ENCODE measurements around the gene GARIN3. TPM values are rescaled to one million over a fixed set of nuclear protein-coding genes. Genes with fewer than 3 reads are reported as not detected.
"Not testable (repeated sequence)": the region's sequence is repeated elsewhere in the genome, so short reads cannot be mapped to it uniquely, and the experiment has no call there.

GARIN3 gene
- total RNA-seq, 2 experiments from 2014 or later, result 0.13 TPM; not detected in 1

DNA sequence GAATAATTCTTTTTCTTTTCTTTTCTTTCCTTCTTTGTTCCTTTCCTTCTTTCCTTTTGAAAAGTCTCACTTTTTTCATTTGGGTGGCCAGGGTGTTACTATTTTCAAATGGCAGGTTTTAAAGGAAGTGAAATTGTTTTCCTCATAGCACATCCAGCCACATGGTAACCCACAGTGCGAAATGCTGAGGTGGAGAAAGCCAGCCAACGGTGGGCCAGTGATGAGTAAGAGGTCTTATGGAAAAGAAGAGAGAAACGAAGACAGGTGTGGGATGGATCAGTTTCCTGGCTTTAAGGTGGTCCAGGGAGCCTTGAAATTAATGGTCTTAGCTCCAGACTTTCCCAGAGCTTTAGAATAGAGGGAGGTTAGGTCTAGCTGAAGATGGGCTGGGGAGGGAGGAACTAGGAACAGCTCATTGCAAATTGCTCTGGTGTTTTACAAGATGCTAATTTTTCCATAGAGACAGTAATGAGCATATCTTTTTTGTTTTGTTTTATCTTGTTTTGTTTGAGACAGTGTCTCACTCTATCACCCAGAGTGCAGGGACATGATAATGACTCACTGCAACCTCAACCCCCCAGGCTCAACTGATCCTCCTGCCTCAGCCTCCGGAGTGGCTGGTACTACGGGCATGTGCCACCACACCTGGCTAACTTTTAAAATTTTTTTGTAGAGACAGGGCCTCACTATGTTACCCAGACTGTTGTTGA lies 32.4 kb upstream of the GARIN3 start:
- peaks cover 86% of the 10 kb centered on the region for H3K36me3 Mint-ChIP-seq (ENCODE audit: low read depth)

DNA sequence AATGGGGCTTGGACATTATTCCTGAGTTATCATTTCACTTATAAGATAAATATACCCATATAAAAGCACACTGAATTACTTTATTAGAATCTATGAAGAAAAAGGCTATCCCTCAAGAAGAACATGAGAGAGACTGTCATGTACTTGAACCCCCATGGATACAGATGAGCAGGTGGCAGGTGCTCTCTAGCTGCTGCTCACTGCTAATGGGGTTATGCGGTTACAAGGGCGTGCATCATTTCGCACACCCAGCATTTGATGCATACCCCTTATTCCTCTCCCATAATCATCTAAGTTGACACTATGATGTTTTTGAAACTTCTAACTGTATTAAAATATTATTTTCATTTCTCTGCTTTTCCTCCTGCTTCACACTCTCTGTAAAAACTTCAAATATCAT lies 31.0 kb upstream of the GARIN3 start:
- Mint-ChIP-seq H3K36me3 (ENCODE audit: low read depth) (peaks cover 87% of the 10 kb centered on the region), H3K9me3 (no peaks in the 10 kb centered on the region), H3K27me3 (no peaks in the 10 kb centered on the region), H3K4me3 (no peak overlapping the region), H3K27ac (peak overlapping the region; percentile 89), H3K4me1 (peaks cover 94% of the 10 kb centered on the region)
- POLR2A ChIA-PET, result interaction anchor here (0.6 to 14.6 kb wide), 11 partner anchors 8 to 66 kb away, joined by 3 to 284 read pairs (median 10); partner anchors contain the start of gene ITK
- no peak for DNase-seq
- CTCF ChIA-PET, result interaction anchor here (1.1 to 1.8 kb wide), 3 partner anchors 20 to 29 kb away, joined by 3 to 5 read pairs (median 3); no protein-coding TSS in a partner anchor

More for the DNA sequence above, 32.4 kb upstream of the GARIN3 start:
- POLR2A ChIA-PET, result interaction anchor here (0.9 to 14.6 kb wide), 10 partner anchors 10 to 73 kb away, joined by 3 to 284 read pairs (median 6); partner anchors contain the start of genes ITK and MED7
- CTCF ChIA-PET, result interaction anchor here (1.1 to 2.0 kb wide), 2 partner anchors 49 to 111 kb away, joined by 3 to 9 read pairs; no protein-coding TSS in a partner anchor
- peak; percentile 58 for DNase-seq
- H3K9me3 Mint-ChIP-seq, result no peaks in the 10 kb centered on the region
- peak overlapping the region; percentile 55 for H3K4me3 Mint-ChIP-seq
- H3K27me3 Mint-ChIP-seq, result no peaks in the 10 kb centered on the region
- peaks cover 94% of the 10 kb centered on the region for H3K4me1 Mint-ChIP-seq
- H3K27ac Mint-ChIP-seq, result peak overlapping the region; percentile 89

DNA sequence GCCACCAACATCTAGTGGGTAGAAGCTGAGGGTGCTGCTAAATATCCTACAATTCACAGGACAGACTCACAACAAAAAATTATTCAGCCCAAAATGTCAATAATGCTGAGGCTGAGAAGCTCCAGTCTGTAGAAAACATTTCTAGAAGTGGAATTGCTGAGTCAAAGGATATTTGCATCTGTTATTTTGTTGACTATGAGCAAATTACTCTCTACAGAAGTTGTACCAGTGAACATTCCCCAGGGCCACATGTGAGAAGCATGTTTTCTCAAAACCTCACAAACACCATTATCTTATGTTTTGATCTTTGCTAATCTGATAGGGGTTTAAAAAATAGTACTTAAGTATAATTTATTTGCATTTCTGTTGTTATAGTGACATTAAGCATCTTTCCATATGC lies 30.0 kb upstream of the GARIN3 start:
- peaks cover 94% of the 10 kb centered on the region for H3K4me1 Mint-ChIP-seq
- H3K4me3 Mint-ChIP-seq, result no peak overlapping the region
- no peaks in the 10 kb centered on the region for H3K27me3 Mint-ChIP-seq
- ChIA-PET CTCF (interaction anchor here (1.0 to 1.8 kb wide), 7 partner anchors 9 to 57 kb away, joined by 3 to 5 read pairs (median 3); no protein-coding TSS in a partner anchor), POLR2A (interaction anchor here (0.8 to 14.6 kb wide), 10 partner anchors 8 to 194 kb away, joined by 3 to 284 read pairs (median 10); partner anchors contain the start of gene ITK)
- no peak for DNase-seq
- H3K27ac Mint-ChIP-seq, result peak overlapping the region; percentile 52
- H3K9me3 Mint-ChIP-seq, result no peaks in the 10 kb centered on the region
- H3K36me3 Mint-ChIP-seq (ENCODE audit: low read depth), result peaks cover 85% of the 10 kb centered on the region

DNA sequence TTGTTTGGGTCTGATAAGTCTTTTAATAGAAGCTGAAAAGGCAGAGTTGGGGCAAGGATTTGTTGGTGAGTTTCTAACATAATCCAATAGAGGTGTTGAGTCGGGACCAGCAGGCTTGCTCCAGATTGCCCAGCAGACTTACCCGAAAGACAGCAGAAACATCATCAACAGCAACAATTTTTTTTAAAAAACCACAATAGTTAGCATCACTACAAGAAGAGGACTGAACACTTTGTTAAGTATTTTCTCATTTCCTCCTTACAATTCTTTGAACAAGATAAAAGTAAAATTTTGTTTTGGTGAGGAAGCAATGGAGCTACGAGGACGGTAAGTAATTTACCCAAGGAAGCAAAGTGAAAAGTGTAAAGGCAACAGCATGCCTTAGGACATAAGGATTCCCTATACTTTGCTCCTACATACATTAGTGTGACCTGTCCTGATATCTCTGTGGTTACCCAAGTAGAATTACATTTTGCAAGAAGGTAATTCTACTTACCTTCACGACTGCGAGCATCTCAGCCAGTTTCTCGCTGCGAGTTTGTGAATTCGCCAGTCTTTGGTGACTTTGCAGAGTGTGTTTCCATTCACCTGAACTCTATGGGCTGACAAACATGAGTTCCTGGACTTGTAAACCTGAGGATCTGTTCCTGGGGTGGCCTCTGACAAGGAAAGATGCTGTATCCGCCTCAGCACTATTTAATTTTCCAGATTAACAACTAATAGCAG lies 27.8 kb upstream of the GARIN3 start:
- Mint-ChIP-seq H3K4me1 (peaks cover 92% of the 10 kb centered on the region), H3K36me3 (ENCODE audit: low read depth) (peaks cover 83% of the 10 kb centered on the region), H3K27me3 (no peaks in the 10 kb centered on the region), H3K27ac (peak overlapping the region; percentile 88), H3K4me3 (peak overlapping the region; percentile 69), H3K9me3 (no peaks in the 10 kb centered on the region)
- ChIA-PET CTCF (interaction anchor here (0.9 to 1.6 kb wide), 5 partner anchors 9 to 45 kb away, joined by 3 to 7 read pairs (median 4); no protein-coding TSS in a partner anchor), POLR2A (interaction anchor here (0.7 to 20.6 kb wide), 14 partner anchors 12 to 553 kb away, joined by 3 to 301 read pairs (median 9); partner anchors contain the start of genes GARIN3, ITK and MED7)
- no peak for DNase-seq

DNA sequence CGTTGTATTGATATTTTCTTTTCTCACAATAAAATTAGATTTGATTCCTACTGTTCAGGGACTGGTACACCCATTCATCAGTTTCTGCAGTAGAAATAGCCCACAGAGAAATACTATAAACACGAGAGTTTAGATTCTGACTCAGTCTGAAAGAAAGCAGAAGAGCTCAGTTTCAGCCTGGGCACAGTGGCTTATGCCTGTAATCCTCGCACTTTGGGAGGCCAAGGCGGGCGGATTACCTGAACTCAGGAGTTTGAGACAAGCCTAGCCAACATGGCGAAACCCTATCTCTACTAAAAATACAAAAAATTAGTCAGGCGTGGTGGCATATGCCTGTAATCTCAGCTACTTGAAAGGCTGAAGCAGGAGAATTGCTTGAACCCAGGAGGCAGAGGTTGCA lies 23.2 kb upstream of the GARIN3 start:
- peaks cover 83% of the 10 kb centered on the region for H3K4me1 Mint-ChIP-seq

DNA sequence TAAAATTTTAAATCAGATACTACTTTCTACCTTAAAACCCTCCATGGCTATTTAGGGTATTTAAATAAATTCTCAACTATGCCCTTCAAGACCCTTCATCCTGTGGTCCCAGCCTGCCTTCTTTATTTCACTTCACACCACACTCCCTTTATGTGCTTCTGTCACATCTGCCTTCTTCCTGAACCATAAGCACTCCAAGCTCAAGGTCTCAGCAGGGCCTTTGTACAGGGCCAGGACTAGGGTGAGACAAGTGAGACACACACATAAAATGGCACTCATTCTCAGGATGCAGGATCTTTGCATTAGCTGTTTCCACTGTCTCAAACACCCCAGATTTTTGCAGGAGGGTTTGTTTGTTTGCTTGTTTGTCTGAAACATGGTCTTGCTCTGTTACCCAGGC lies 22.2 kb upstream of the GARIN3 start:
- Mint-ChIP-seq H3K9me3 (no peaks in the 10 kb centered on the region), H3K4me1 (peaks cover 76% of the 10 kb centered on the region), H3K27ac (peak overlapping the region; percentile 85), H3K36me3 (ENCODE audit: low read depth) (peaks cover 90% of the 10 kb centered on the region), H3K27me3 (no peaks in the 10 kb centered on the region), H3K4me3 (peak overlapping the region; percentile 70)
- ChIA-PET CTCF (interaction anchor here (1.8 to 4.7 kb wide), 3 partner anchors 26 to 85 kb away, joined by 5 to 27 read pairs (median 6); no protein-coding TSS in a partner anchor), POLR2A (interaction anchor here (0.5 to 20.6 kb wide), 16 partner anchors 8 to 119 kb away, joined by 3 to 301 read pairs (median 20); partner anchors contain the start of genes CYFIP2, GARIN3, ITK and MED7)
- DNase-seq, result no peak

More for the DNA sequence above, 23.2 kb upstream of the GARIN3 start:
- H3K9me3 Mint-ChIP-seq, result no peaks in the 10 kb centered on the region
- DNase-seq, result no peak
- H3K27me3 Mint-ChIP-seq, result no peaks in the 10 kb centered on the region
- peak overlapping the region; percentile 70 for H3K4me3 Mint-ChIP-seq
- H3K27ac Mint-ChIP-seq, result peak overlapping the region; percentile 85
- peaks cover 90% of the 10 kb centered on the region for H3K36me3 Mint-ChIP-seq (ENCODE audit: low read depth)
- CTCF ChIA-PET, result interaction anchor here (1.1 to 4.7 kb wide), 8 partner anchors 21 to 84 kb away, joined by 3 to 27 read pairs (median 6); partner anchors contain the start of gene MED7
- POLR2A ChIA-PET, result interaction anchor here (1.5 to 20.6 kb wide), 14 partner anchors 7 to 118 kb away, joined by 5 to 301 read pairs (median 23); partner anchors contain the start of genes CYFIP2, GARIN3 and ITK

DNA sequence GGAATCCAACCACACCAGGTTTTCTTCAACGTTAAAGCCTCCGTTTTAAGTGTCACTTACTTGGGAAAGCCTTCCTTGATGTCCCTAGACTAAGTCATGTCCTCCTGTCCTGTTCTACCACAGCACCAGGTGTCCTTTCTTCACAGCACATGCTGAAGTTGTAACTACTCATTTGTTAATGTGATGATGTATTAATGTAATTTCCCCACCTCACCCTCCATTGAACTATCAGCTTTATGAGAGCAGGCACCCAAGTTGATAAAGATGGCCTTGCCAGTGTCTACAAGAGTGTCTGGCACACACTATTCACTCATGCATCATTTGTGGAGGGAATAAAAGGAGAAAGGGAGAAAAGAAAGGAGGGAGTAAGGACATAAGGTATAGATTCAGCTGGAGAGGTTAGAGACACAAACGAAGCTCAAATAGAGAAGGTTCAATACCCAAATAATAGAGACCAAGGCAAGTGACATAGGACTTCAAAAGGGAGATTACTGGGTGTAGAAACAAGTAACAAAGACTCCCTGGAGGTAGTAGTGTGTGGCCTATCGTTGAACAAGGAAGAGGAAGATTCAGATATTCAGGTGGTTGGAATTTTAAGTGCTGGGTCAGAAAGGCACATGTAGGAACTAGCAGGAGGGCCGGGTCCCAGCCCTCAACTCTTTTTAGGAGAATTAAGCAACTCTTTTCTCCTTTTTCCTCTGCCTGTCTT lies 21.1 kb upstream of the GARIN3 start:
- POLR2A ChIA-PET, result interaction anchor here (0.8 to 20.6 kb wide), 15 partner anchors 7 to 85 kb away, joined by 3 to 301 read pairs (median 11); partner anchors contain the start of genes GARIN3, ITK and MED7
- peaks cover 66% of the 10 kb centered on the region for H3K4me1 Mint-ChIP-seq

DNA sequence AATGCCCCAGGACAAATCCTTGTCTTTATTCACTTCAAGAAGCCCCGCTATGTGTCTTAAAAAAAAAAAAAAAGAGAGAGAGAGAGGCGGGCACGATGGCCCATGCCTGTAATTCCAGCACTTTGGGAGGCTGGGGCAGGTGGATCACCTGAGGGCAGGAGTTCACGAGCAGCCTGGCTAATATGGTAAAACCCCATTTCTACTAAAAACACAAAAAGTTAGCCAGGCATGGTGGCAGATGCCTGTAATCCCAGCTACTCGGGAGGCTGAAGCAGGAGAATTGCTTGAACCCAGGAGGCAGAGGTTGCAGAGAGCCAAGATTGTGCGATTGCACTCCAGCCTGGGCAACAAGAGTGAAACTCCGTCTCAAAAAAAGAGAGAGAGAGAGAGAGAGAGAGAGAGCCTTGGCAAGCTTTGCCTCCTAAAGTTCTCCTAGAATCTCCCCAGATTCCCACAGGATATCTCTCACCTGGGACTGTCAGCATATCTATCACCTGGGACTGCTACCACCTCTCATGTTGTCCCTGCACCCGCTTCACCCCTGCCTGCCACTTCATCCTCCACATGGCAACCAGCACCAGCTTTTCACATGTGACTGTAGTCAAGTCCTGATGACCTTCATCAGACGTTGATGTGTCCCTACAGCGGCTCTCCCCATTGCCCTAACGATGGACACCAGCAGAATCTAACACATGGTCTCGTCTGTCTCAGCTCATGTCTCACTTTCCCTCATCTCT lies 20.4 kb upstream of the GARIN3 start:
- no peak for DNase-seq
- peaks cover 59% of the 10 kb centered on the region for H3K4me1 Mint-ChIP-seq
- POLR2A ChIA-PET, result interaction anchor here (0.8 to 20.6 kb wide), 14 partner anchors 6 to 86 kb away, joined by 3 to 301 read pairs (median 12); partner anchors contain the start of genes GARIN3, ITK and MED7
- peaks cover 89% of the 10 kb centered on the region for H3K36me3 Mint-ChIP-seq (ENCODE audit: low read depth)
- CTCF ChIA-PET, result interaction anchor here (1.0 to 4.7 kb wide), 3 partner anchors 10 to 65 kb away, joined by 3 to 27 read pairs (median 3); no protein-coding TSS in a partner anchor
- H3K4me3 Mint-ChIP-seq, result peak overlapping the region; percentile 70
- H3K9me3 Mint-ChIP-seq, result no peaks in the 10 kb centered on the region
- no peaks in the 10 kb centered on the region for H3K27me3 Mint-ChIP-seq
- H3K27ac Mint-ChIP-seq, result peak overlapping the region; percentile 85

More for the DNA sequence above, 21.1 kb upstream of the GARIN3 start:
- Mint-ChIP-seq H3K27me3 (no peaks in the 10 kb centered on the region), H3K36me3 (ENCODE audit: low read depth) (peaks cover 88% of the 10 kb centered on the region), H3K4me3 (peak overlapping the region; percentile 70), H3K9me3 (no peaks in the 10 kb centered on the region), H3K27ac (peak overlapping the region; percentile 85)
- DNase-seq, result no peak
- CTCF ChIA-PET, result interaction anchor here (1.0 to 4.7 kb wide), 3 partner anchors 9 to 64 kb away, joined by 3 to 27 read pairs (median 3); no protein-coding TSS in a partner anchor

DNA sequence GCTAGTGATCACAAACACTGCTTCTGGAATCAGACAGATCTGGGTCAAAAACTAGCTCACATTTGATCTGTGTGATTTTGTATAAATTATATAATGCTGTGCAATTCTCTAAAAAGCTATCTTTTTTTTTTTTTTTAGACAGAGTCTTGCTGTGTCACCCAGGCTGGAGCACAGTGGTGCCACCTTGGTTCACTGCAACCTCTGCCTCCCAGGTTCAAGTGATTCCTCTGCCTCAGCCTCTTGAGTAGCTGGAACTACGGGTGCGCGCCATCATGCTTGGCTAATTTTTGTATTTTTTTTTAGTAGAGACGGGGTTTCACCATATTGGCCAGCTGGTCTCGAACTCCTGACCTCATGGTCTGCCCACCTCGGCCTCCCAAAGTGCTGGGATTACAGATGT lies 19.1 kb upstream of the GARIN3 start:
- ChIA-PET POLR2A (interaction anchor here (1.2 to 20.6 kb wide), 13 partner anchors 8 to 88 kb away, joined by 3 to 301 read pairs (median 12); partner anchors contain the start of genes CYFIP2 and GARIN3), CTCF (interaction anchor here (0.7 to 1.7 kb wide), 7 partner anchors 9 to 37 kb away, joined by 3 to 9 read pairs (median 3); no protein-coding TSS in a partner anchor)
- DNase-seq, H3K27me3 Mint-ChIP-seq, H3K9me3 Mint-ChIP-seq: not testable (repeated sequence)
- Mint-ChIP-seq H3K27ac (peak overlapping the region; percentile 73), H3K4me3 (peak overlapping the region; percentile 88), H3K36me3 (ENCODE audit: low read depth) (peaks cover 87% of the 10 kb centered on the region), H3K4me1 (peaks cover 53% of the 10 kb centered on the region)

DNA sequence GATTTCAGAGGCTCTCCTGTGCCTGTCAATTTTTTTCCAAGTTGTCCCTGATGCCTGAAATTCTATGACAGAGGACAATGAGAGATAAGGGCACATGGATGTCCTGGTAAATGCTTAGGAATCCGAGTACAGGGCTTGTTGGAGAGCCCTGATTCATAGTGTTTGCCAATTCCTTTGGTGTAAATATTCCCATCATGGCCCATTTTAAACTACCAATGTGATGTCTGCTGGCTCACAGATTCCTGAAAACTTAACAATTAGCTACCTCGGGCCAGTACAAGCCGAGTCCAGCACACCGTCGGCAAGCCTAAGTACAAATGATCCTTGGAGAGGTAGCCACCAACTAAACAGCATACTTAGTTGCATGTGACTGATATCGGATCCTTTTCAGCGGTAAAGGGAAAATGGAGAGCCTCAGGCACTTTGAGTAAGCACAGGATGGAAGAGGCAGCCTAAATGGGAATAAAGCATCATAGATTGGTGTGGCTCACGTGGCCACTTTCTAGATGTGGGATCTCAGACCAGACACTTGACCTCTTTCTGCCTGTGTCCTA lies 18.1 kb upstream of the GARIN3 start:
- Mint-ChIP-seq H3K4me1 (peaks cover 55% of the 10 kb centered on the region), H3K27ac (peak overlapping the region; percentile 73), H3K9me3 (no peaks in the 10 kb centered on the region), H3K36me3 (ENCODE audit: low read depth) (peaks cover 81% of the 10 kb centered on the region), H3K4me3 (peak overlapping the region; percentile 88), H3K27me3 (no peaks in the 10 kb centered on the region)
- CTCF ChIA-PET, result interaction anchor here (1.1 to 1.7 kb wide), 4 partner anchors 10 to 35 kb away, joined by 3 to 9 read pairs (median 4); no protein-coding TSS in a partner anchor
- POLR2A ChIA-PET, result interaction anchor here (0.7 to 20.6 kb wide), 16 partner anchors 9 to 119 kb away, joined by 3 to 301 read pairs (median 9); partner anchors contain the start of genes CYFIP2, GARIN3 and MED7
- peak; percentile 16 for DNase-seq
